ENCODE results near the gene LIPF.
"Not testable (repeated sequence)": the region's sequence is repeated elsewhere in the genome, so short reads cannot be mapped to it uniquely, and the experiment has no call there.

Gene LIPF

GRCh38 chr10:88664142-88664541, at the start of gene LIPF:
LIPF (plus strand) TSS chr10:88664442; CDS start chr10:88667298, 2,856 bp downstream.
- no peak for DNase-seq (ENCODE audit: low read depth in 2 of 2)

GRCh38 chr10:88616250-88616977, 47.8 kb upstream of the LIPF start:
- DNase-seq (ENCODE audit: low read depth in 2 of 2), result no peak

- no peak for DNase-seq (ENCODE audit: low read depth in 2 of 2)
These were observed 46.4 kb upstream of the LIPF start for GRCh38 chr10:88617772-88618300.

- no peak for DNase-seq (ENCODE audit: low read depth in 2 of 2)
These were observed 45.7 kb upstream of the LIPF start for GRCh38 chr10:88618496-88618895.

- no peak for DNase-seq (ENCODE audit: low read depth in 2 of 2)
These were observed 43.8 kb upstream of the LIPF start for GRCh38 chr10:88620441-88620840.

GRCh38 chr10:88623835-88624234, 40.4 kb upstream of the LIPF start:
- DNase-seq (ENCODE audit: low read depth in 2 of 2), result no peak

GRCh38 chr10:88624840-88625239, 39.4 kb upstream of the LIPF start:
- no peak for DNase-seq (ENCODE audit: low read depth in 2 of 2)

- no peak for DNase-seq (ENCODE audit: low read depth in 2 of 2)
These were observed 24.1 kb upstream of the LIPF start for GRCh38 chr10:88640186-88640585.

- no peak for DNase-seq (ENCODE audit: low read depth in 2 of 2)
These were observed 22.0 kb upstream of the LIPF start for GRCh38 chr10:88642209-88642608.

- no peak for DNase-seq (ENCODE audit: low read depth in 2 of 2)
These were observed 21.3 kb upstream of the LIPF start for GRCh38 chr10:88642963-88643362.

GRCh38 chr10:88647061-88647615, 17.1 kb upstream of the LIPF start:
- DNase-seq (ENCODE audit: low read depth in 2 of 2), result no peak

GRCh38 chr10:88651101-88651551, 13.1 kb upstream of the LIPF start:
- DNase-seq (ENCODE audit: low read depth in 2 of 2), result peak; percentile 91 to 92

- no peak for DNase-seq (ENCODE audit: low read depth in 2 of 2)
These were observed 11.6 kb upstream of the LIPF start for GRCh38 chr10:88652616-88653015.

GRCh38 chr10:88657901-88658300, 6.3 kb upstream of the LIPF start:
- no peak for DNase-seq (ENCODE audit: low read depth in 2 of 2)

GRCh38 chr10:88659725-88660597, 4.3 kb upstream of the LIPF start:
- DNase-seq (ENCODE audit: low read depth in 2 of 2), result no peak

- DNase-seq (ENCODE audit: low read depth in 2 of 2), result peak in 1 of 2 experiments; percentile 13
These were observed 3.7 kb upstream of the LIPF start for GRCh38 chr10:88660598-88660884.

- no peak for DNase-seq (ENCODE audit: low read depth in 2 of 2)
These were observed 3.2 kb upstream of the LIPF start for GRCh38 chr10:88661018-88661417.

GRCh38 chr10:88661577-88661976, 2.7 kb upstream of the LIPF start:
- no peak for DNase-seq (ENCODE audit: low read depth in 2 of 2)

- not testable (repeated sequence) for DNase-seq (ENCODE audit: low read depth in 2 of 2)
These were observed 1.1 kb upstream of the LIPF start for GRCh38 chr10:88663153-88663552.

- DNase-seq (ENCODE audit: low read depth in 2 of 2), result no peak
These were observed 4.2 kb downstream of the LIPF start for GRCh38 chr10:88668465-88668864.

GRCh38 chr10:88670497-88670896, 6.3 kb downstream of the LIPF start:
- no peak for DNase-seq (ENCODE audit: low read depth in 2 of 2)

GRCh38 chr10:88672041-88672440, 7.8 kb downstream of the LIPF start:
- no peak for DNase-seq (ENCODE audit: low read depth in 2 of 2)

Data from fibroblast of skin of left biceps (primary cell).